Measurements from ENCODE around the gene PPP1R14C. TPM values are rescaled to one million over a fixed set of nuclear protein-coding genes. Genes with fewer than 3 reads are reported as not detected.

PPP1R14C gene
- polyA plus RNA-seq, 3 donors: 0.11 TPM; not detected in 2

DNA sequence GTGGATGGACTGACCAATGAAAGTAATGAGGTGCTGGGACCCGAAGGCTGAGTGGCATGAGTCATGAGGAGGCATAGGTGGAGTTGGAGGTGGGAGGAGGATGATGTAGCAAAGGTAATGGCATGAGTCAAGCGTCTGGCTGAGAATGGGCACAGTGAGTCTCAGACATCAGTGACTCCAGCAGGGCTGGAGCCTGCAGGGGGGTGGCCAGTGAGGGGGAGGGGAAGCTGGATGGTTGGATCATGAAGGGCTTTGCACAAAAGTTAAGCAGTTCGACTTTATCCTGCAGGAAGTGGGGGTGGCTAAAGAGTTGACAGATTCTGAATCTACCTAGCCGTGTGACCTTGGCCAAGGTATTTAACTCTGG, 127.0 kb downstream of the PPP1R14C start:
- DNase-seq: no peak
- H3K27ac ChIP-seq (ENCODE audit: low read depth in 1 of 2, low read length in 2 of 2): no peak overlapping the region
- no peak for TF ChIP-seq CTCF (IDR thresholded peaks at IDR 0.05)
- no peaks in the 10 kb centered on the region for H3K36me3 Mint-ChIP-seq
- H2AFZ ChIP-seq (ENCODE audit: insufficient read depth, low read depth, low read length, poor library complexity, severe bottlenecking): no peak overlapping the region
- no peak overlapping the region for H3K4me3 ChIP-seq (replicated peaks in 1 of 3; ENCODE audit: low read depth in 2 of 3, low read length in 3 of 3)
- no peak overlapping the region for H3K4me2 ChIP-seq (replicated peaks; ENCODE audit: extremely low read depth, low read length, poor library complexity, severe bottlenecking)
- peaks cover 0 to under 1% of the 10 kb centered on the region in 2 donors for H3K27me3 ChIP-seq (ENCODE audit: control insufficient read depth in 2 of 2, insufficient read depth in 2 of 2, low read length in 2 of 2)
- no peaks in the 10 kb centered on the region for H3K4me1 Mint-ChIP-seq
- H3K79me2 ChIP-seq (ENCODE audit: insufficient read depth, low read length): no peaks in the 10 kb centered on the region
- no peaks in the 10 kb centered on the region for H4K20me1 ChIP-seq (ENCODE audit: insufficient read depth, low read length)
- WGBS (ENCODE audit: insufficient coverage): 89% methylated on average over 4 of the region's 4 CpGs
- H3K4me1 ChIP-seq (ENCODE audit: control insufficient read depth in 1 of 2, insufficient read depth in 2 of 2, low read length in 2 of 2): no peaks in the 10 kb centered on the region
- H3K36me3 ChIP-seq (replicated peaks in 1 of 2; ENCODE audit: control insufficient read depth in 1 of 2, insufficient read depth in 2 of 2, low read length in 2 of 2): no peaks in the 10 kb centered on the region
- no peak overlapping the region for H3K4me3 Mint-ChIP-seq
- intact Hi-C loops (cut with micrococcal nuclease): no loop called here
- no peaks in the 10 kb centered on the region for H3K9me3 ChIP-seq (replicated peaks in 1 of 2; ENCODE audit: control insufficient read depth in 1 of 2, insufficient read depth in 1 of 2, low read length in 2 of 2)
- H3K27me3 Mint-ChIP-seq (ENCODE audit: low read depth in 3 of 3): peaks cover 0 to 13% (median 10%) of the 10 kb centered on the region in 3 donors
- no peak overlapping the region for H3K9ac ChIP-seq (ENCODE audit: insufficient read depth, low read length, poor library complexity, severe bottlenecking)
- H3K9me3 Mint-ChIP-seq: peaks cover 0 to 2% (median 0%) of the 10 kb centered on the region in 7 donors
- peak overlapping the region in 1 of 7 donors; percentile 8 for H3K27ac Mint-ChIP-seq

DNA sequence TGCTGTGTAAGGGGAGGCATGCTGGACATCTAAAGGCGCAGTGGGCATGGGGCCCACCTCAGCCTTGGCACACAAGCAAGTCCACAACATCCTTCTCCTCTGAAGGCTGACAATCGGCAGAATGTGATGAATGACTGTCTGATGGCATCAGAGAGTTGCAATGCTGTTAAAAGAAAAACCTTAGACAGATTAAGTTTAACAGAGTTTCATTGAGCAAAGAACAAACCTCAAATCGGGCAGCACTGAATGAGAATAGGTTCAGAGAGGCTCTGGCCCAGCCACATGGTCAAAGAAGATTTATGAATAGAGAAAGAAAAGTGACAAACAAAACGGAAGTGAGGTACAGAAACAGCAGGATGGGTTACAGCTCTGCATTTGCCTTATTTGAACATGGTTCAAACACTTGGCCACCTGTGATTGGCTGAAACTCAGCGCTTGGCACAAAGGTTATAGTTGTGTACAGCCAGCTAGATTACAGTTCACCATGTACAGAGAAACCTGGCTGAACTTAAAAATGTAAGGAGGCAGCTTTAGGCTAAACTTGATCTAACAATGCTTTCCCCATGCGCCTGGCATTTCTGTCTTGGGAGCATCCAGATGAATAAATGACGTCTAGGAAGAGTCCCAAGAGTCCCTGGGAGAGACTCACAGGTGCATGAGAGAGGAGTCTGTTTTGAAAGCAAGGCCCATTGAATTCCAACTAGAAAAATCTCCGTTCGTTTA, 127.6 kb downstream of the PPP1R14C start:
- Histone ChIP-seq H3K9me3 (replicated peaks in 1 of 2; ENCODE audit: control insufficient read depth in 1 of 2, insufficient read depth in 1 of 2, low read length in 2 of 2) (no peaks in the 10 kb centered on the region), H3K9ac (ENCODE audit: insufficient read depth, low read length, poor library complexity, severe bottlenecking) (no peak overlapping the region), H3K4me1 (ENCODE audit: control insufficient read depth in 1 of 2, insufficient read depth in 2 of 2, low read length in 2 of 2) (no peaks in the 10 kb centered on the region), H3K79me2 (ENCODE audit: insufficient read depth, low read length) (no peaks in the 10 kb centered on the region), H4K20me1 (ENCODE audit: insufficient read depth, low read length) (no peaks in the 10 kb centered on the region), H3K36me3 (replicated peaks in 1 of 2; ENCODE audit: control insufficient read depth in 1 of 2, insufficient read depth in 2 of 2, low read length in 2 of 2) (no peaks in the 10 kb centered on the region), H3K4me2 (replicated peaks; ENCODE audit: extremely low read depth, low read length, poor library complexity, severe bottlenecking) (no peak overlapping the region), H3K4me3 (replicated peaks in 1 of 3; ENCODE audit: low read depth in 2 of 3, low read length in 3 of 3) (no peak overlapping the region), H2AFZ (ENCODE audit: insufficient read depth, low read depth, low read length, poor library complexity, severe bottlenecking) (no peak overlapping the region), H3K27ac (ENCODE audit: low read depth in 1 of 2, low read length in 2 of 2) (no peak overlapping the region), H3K27me3 (ENCODE audit: control insufficient read depth in 2 of 2, insufficient read depth in 2 of 2, low read length in 2 of 2) (no peaks in the 10 kb centered on the region)
- TF ChIP-seq CTCF (IDR thresholded peaks at IDR 0.05): no peak
- no peak for DNase-seq
- Mint-ChIP-seq H3K9me3 (peaks cover 0 to 2% (median 0%) of the 10 kb centered on the region in 7 donors), H3K27me3 (ENCODE audit: low read depth in 3 of 3) (peaks cover 0 to 12% (median 10%) of the 10 kb centered on the region in 3 donors), H3K4me1 (no peaks in the 10 kb centered on the region), H3K4me3 (no peak overlapping the region), H3K36me3 (no peaks in the 10 kb centered on the region), H3K27ac (no peak overlapping the region)
- 100% methylated on average over 3 of the region's 9 CpGs for WGBS (ENCODE audit: insufficient coverage)
- intact Hi-C loops (cut with micrococcal nuclease): no loop called here
